ENCODE results near the gene ZWINT.

Gene ZWINT, protein sequence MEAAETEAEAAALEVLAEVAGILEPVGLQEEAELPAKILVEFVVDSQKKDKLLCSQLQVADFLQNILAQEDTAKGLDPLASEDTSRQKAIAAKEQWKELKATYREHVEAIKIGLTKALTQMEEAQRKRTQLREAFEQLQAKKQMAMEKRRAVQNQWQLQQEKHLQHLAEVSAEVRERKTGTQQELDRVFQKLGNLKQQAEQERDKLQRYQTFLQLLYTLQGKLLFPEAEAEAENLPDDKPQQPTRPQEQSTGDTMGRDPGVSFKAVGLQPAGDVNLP

GRCh38 chr10:56360967-56361612 lies at the start of gene ZWINT:
ZWINT (minus strand) TSS chr10:56361259; CDS start chr10:56361236, 23 bp downstream.
- DNase-seq = peak; percentile 93

GRCh38 chr10:56383806-56384205 lies 22.7 kb upstream of the ZWINT start:
- DNase-seq = no peak

GRCh38 chr10:56370217-56371113 lies 9.4 kb upstream of the ZWINT start:
- DNase-seq = no peak

DNA sequence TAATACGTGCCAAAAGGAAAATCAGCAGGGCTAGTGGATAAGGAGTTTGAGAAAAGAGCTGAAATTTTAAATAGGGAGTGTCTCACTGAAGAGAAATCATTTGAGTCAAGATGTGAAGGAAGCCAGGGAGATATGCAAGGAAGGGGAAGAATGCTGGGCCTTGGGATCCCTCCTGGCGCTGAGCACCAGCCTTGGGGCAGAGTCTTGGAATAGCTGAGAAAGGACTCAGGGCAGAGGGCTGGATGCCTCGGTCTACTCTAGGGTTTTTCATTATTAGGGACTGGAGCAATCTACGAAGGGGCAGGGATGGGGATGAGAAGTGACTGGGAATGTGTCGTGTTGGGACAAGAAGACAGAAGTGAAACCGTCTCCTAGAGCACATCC lies 484 bp downstream of the ZWINT start:
- no peak for DNase-seq

GRCh38 chr10:56359837-56360236 lies 1.2 kb downstream of the ZWINT start:
- no peak for DNase-seq

DNA sequence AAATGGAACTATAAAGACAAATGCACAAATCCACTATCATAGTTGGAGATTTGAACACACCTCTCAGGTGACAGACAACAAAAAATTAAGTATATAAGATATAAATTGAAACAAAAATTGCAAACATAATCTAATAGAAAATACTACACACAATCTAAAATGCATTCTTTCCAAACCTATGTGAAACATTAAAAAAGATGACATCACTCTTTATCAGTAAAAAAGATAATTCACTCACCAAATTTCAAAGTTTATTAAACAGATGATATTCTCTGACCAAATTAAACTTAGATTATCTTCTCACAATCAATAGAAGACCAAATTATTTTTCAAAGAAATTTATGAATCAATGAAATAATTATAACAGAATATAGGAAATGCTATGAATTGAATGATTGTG lies 4.0 kb downstream of the ZWINT start:
- DNase-seq = no peak

DNA sequence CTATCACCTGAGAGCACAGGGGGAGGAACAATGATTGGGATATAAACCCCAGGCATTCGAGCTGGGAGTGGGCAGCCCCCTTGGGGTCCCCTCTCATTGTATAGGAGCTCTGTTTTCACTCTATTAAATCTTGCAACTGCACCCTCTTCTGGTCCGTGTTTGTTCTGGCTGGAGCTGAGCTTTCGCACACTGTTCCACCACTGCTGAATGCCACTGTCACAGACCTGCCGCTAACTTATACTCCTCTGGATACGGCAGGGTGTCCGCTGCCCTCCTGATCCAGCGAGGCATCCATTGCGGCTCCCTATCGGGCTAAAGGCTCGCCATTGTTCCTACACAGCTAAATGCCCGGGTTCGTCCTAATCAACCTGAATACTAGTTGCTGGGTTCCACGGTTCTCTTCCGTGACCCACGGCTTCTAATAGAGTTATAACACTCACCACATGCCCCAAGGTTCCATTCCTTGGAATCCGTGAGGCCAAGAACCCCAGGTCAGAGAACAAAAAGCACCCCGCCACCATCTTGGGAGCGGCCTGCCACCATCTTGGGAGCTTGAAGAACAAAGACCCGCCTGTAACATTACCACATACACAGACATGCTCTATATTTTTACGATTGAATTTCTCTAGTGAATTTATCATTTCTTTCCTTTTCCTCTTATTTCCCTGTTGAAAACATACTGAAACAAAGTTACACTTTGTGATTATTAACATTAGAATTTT lies 9.0 kb downstream of the ZWINT start:
- no peak for DNase-seq

DNA sequence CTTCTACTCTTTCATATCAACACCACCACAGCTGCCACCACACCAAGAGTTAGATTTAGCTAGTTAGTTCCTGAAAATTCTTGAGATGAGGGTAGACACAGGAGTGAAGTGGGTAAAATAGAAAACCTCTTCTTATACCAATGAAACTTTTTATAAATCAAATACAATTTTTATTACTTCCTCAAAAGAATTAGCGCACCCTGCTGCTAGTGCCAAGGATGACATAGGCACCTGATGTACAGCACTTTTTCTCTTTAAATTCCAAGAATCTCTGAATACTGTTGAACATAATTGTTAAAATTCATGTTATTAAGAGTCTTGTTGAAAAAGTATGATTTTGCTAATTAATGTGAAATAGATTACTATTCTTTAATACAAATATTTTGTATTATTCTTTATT lies 11.4 kb downstream of the ZWINT start:
- no peak for DNase-seq

DNA sequence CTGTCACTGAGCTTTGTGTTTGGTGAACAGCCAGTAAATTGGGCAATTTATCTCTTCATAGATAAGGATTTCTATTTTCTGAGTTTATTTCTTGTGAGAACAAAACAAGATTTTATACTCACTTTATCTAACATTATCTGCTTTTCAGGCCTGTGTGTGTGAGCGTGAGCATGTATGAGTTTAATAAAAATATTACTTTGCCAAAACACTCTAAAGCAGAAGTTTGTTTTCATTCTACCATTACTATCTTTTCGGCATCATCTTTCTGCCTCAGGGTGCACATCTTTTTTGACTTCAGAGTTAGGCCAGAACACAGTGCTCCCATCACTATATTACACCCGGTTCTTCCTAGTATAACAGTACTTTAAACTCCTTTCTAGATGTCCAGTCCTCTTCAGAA lies 13.0 kb downstream of the ZWINT start:
- no peak for DNase-seq

- no peak for DNase-seq
Measured at GRCh38 chr10:56346845-56347415, 14.1 kb downstream of the ZWINT start.

DNA sequence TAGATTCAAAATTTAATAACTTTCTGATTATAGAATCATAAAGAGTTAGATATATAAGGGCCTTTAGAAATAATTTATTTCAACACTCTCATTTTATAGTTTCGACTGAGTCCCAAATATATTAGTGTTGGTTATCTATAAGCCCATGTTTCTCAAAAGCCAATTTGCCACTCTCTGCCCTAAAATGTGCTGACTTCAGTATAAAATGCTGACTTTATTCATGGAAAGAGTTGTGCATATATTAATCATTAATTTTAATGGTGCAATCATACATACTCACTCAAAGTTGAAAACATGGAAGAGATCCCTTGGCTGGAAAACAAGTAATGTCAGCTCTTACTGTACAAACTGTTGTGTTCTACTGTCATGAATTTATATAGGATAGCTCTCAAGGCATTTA lies 19.4 kb downstream of the ZWINT start:
- DNase-seq = no peak

- DNase-seq = no peak
Measured at GRCh38 chr10:56329961-56330360, 31.1 kb downstream of the ZWINT start.

DNA sequence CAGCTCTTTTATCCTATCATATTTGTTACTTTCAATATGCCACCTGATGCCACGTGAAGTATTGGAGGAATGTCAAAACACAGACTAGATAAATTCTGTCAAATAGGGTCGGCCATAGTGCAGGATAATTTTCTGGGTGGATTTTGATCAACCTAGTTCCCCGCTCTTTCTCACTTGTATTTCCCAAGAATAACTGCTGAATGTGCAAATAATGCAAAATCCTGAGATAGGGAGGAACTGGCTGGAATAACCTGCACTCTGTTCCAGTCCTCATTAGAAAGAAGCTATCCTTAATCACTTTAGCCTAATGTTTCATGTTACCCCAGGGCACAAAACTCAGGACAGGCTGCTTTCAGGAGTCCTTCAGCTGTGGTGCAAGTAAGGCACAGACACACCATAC lies 33.9 kb downstream of the ZWINT start:
- no peak for DNase-seq

- DNase-seq = no peak
Measured at GRCh38 chr10:56319386-56319785, 41.7 kb downstream of the ZWINT start.

DNA sequence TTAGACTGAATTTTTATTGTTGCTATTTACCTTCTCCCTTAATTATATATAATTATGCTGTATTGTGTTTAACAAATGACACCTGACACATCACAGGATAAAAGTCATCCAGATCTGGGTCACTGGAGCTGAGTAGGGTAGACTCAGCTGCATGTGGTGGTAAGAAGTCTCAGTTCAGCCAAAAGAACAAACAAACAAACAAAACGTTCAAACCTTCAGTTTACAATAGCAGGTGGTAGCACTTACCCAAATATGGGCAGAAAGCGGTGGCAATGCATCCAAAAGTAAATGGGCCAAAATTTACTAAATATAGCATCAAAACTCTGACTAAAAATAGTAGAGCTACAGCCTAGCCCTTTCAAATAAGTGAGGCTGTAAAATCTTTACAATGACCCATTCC lies 42.2 kb downstream of the ZWINT start:
- no peak for DNase-seq

GRCh38 chr10:56317603-56318002 lies 43.5 kb downstream of the ZWINT start:
- DNase-seq = no peak

GRCh38 chr10:56316603-56317002 lies 44.5 kb downstream of the ZWINT start:
- no peak for DNase-seq

Data from CD4-positive, alpha-beta T cell treated with Interleukin-4 for 1 hour (primary cell).